NCI-H774 (cell line): ENCODE measurements around the gene PARD6G.

Source experiments
- DNase-seq: peaks from one replicate; lab custom pipeline; 2025; lab: John Stamatoyannopoulos, UW

The PARD6G gene

DNA sequence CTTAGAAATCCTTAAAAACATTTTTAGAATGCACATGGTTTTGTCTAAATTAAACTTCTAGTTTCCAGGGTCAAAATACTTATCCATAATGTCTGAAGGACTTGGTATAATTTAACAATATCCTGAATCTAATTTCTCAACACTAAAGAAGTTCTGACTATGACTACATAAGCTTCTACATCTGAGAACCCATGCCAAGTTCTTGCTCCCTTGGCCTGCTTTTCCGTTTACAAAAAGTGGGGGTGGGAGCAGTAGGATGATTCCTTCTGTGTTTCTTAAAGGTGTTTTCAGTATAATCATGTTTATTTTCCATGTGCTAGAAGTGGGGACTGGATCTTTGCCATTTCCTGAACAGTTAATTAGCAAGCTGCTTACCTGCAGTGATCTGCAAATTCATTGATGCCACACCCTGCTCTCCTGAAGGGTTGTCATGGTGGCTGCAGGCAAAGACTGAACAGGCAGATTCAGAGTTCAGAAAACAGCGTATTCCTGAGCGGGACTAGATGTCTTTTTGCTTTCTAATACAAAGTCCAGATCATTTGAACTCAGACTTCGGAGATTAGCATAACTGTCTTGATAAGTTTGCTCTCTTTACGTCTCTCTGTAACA lies 102.0 kb downstream of the PARD6G start:
- no peak for DNase-seq

DNA sequence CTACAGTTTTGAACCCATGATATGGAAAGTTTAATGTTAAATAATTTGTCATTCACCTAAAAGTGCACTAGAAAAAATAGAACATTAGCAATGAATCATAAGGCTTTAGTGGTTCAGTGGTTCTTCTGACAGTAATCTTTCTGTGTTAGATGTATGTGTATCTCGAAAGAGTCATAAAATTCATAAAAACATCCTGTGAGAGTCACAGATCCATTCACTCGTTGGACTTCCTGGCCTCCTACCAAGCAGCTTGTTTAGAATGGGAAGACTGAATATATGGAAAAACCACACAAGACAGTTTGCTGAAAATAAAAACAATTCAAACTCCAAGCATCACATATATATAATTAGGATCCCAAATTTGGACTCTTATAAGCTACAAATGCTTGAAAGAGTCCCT lies 103.4 kb downstream of the PARD6G start:
- DNase-seq = no peak

DNA sequence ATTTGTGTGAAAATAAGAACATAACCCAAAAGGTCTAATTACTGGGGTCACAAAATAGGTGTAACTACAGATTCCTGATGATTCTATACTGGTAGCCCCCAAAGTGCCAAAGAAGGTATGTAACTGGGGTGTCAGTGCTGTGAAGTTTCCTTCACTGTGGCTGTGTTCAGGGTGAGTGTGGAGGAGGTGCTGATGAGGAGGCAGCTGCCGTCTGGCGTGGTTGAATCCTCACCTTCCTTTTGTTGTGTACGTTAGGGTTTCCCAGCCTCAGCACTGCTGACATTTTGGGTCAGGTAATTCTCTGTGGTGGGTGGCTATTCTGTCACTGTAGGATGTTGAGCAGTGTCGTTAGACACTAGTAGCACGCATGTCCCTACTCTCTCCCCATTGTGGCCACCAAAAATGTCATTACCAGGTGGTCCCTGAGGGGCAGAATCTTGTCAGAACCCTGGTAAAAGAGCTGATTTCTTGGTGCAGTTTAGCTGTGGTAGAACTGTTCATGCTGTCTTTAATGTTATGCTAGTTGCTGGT lies 106.8 kb downstream of the PARD6G start:
- no peak for DNase-seq

DNA sequence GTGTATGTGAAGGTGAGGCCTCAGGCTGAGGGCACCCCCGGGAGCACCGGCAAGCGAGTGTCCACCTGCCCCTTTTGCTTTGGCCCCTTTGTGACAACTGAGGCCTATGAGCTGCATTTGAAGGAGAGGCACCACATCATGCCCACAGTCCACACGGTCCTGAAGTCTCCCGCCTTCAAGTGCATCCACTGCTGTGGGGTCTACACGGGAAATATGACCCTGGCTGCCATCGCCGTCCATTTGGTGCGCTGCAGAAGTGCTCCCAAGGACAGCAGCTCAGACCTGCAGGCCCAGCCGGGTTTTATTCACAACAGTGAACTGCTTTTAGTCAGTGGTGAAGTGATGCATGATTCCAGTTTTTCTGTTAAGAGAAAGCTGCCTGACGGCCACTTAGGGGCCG lies 109.3 kb downstream of the PARD6G start:
- no peak for DNase-seq

DNA sequence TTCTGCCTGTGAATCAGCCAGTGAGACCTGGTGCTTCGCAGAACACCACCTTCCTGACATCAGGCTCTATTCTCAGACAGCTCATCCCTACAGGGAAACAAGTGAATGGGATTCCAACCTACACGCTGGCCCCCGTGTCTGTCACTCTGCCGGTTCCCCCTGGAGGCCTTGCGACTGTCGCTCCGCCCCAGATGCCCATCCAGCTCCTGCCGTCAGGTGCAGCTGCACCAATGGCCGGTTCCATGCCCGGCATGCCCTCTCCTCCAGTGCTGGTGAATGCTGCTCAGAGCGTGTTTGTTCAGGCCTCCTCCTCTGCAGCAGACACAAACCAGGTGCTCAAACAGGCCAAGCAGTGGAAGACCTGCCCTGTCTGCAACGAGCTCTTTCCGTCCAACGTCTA lies 110.2 kb downstream of the PARD6G start:
- DNase-seq = no peak

DNA sequence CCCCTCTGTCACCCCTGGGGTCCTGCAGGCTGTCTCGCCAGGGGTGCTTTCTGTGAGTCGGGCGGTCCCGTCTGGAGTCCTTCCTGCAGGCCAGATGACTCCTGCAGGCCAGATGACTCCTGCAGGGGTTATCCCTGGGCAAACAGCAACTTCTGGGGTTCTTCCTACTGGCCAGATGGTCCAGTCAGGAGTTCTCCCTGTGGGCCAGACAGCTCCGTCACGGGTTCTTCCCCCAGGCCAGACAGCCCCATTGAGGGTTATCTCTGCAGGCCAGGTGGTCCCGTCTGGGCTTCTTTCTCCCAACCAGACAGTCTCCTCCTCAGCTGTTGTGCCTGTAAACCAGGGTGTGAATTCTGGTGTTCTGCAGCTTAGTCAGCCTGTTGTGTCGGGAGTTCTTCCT lies 110.6 kb downstream of the PARD6G start:
- DNase-seq = no peak

DNA sequence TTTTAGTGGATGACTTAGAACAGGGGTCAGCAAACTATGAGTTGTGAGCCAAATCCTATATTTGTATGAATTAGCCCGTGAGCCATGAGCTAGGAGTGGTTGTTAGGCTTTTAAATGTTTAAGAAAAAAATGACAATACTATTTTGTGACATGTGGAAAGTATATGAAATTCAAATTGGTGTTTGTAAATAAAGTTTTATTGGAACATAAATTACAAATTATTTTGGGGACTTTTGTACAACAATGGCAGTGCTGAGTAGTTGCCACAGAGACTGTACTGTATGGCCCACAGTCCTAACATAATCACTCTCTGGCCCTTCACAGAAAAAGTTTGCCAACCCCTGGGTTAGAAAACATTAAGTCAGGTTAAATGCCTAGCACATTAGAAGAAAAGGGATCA lies 112.2 kb downstream of the PARD6G start:
- DNase-seq = no peak

DNA sequence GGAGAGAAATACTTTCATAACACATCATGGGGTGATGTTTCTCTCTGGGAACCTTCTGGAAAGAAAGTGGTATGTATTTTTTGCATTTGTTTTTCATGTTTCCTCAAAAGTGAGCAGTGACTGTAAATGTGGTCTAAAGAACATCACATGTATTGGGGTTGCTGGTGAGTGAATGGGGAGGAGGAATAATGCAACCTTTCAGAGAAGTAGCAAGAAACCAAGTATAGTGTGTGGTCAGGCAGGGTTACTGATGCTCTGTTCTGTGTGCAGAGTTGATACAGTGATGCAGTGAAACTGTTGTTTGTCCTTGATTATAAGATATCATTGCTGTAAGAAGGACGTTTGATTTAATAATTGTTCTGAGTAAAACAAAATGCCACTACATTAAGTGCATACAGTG lies 114.2 kb downstream of the PARD6G start:
- DNase-seq = no peak

DNA sequence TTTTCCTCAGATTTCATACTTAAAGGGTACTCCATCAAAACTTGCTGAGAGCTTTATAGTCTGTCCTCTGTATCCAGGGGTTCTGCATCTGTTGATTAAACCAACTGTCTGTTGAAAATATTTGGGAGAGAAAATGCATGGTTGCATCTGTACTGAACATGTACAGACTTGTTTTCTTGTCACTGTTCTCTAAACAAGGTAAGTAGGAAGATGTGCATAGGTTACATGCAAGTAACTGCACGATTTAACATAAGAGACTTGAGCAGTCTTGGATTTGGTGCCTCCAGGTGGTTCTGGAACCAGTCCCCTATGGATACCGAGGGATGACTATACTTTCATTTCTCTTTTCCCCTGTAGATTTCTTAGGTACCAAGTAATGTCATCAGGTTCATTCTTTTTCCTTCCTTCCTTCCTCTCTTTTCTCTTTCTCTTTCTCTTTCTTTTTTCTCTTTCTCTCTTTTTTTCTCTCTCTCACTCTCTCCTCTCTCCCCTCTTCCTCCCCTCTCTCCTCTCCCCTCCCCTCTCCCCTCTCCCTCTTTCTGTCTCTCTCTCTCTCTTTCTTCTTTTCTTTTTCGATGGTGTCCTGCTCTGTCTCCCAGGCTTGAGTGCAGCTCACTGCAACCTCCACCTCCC lies 115.0 kb downstream of the PARD6G start:
- no peak for DNase-seq

DNA sequence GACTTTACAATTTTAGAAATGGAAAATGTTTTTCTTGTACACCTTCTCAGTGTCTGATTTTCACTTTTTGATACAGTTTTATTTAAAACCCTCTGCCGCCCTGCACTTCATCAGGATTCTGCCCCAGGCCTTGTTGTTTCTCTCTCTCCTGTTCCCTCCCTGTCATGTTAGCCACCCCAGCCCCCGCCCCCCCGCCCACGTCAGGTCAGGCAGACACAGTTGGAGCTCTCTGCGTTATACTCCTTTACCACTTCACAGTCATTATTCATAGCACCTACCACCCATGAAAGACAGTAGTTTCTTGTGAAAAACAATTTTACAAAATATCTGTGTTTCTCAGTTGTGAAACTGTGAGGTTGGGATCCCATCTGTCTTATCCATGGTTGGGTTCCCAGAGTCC lies 116.8 kb downstream of the PARD6G start:
- DNase-seq = no peak

DNA sequence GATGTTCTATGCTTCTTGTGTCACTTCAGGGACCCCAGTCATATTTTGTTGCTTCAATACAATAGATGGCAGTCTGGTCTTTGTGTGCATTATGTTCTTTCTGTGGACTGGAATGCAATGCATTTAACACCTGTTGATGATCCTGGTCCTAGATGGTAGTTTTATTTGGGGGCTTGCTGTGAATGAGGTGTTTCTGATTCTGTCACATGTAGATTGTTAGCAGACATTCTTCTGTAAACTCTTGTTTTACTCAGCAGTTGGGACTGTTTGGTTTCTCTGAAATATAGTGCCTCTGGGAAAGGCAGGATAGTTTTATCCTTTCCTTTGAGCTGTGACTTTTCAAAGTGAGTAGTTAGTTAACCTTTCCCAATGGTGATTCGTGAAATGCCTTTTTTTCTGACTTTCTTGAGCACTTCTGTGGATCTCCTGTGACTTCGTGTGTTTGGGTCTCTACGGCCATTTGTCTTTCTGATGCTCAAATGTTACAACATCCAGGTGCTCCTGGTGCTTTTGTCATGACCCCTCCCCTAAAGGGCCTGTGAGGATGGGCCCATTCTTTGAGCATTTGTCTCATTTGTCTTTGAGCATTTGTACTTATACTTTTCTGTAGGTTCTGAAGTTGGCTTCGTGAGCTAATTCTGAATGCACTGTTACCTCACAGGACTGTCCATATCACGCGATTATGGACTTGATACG lies 117.5 kb downstream of the PARD6G start:
- no peak for DNase-seq

DNA sequence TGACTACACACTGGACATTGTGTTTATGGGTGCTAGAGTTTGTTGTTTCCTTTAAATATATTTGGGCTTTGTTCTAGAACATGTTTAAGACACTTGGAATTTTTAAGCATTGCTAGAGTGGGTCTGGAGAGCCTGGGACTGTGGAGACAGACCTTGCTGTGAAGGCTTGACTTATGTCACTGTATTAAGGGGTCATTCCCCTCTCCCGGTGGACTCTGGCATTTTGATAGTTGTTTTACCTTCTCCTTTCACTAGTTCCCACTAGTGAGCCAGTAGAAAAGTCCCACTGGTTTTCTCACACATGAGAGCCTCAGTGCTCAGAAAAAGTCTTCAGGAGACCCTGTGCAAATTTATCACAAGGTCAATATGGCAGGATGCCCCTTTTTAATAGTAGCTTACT lies 119.7 kb downstream of the PARD6G start:
- DNase-seq = no peak

DNA sequence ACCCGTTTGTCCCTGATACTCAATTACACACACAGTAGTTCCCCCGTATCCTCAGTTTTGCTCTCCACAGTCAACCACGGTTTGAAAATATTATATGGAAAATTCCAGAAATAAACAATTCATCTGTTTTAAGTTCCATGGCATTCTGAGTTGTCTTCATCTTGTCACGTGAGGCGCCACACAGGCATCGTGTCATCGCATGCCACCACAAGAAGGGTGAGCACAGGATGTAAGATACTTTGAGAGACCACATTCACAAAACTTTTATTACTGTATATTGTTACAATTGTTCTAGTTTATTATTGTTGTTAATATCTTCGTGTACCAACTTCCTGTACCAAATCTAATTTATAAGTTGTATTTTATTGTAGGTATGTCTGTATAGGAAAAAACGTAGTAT lies 120.5 kb downstream of the PARD6G start:
- no peak for DNase-seq

DNA sequence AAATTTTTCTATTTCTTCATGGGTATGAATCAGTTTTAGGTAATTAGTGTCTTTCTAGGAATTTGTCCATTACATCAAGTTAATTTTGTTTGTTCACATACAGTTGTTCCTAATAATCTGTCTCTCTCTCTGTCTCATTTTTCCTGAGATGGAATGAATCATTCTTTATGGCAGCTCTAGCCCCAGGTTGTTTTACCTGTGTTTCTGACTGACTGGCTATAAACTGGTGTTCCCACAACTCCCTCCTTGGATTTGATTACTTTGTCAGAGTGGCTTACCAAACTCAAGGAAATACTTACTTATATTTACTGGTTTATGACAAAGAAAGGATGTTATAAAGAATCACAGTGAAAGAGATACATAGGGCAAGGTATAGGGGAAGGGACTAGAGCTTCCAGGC lies 123.2 kb downstream of the PARD6G start:
- no peak for DNase-seq

DNA sequence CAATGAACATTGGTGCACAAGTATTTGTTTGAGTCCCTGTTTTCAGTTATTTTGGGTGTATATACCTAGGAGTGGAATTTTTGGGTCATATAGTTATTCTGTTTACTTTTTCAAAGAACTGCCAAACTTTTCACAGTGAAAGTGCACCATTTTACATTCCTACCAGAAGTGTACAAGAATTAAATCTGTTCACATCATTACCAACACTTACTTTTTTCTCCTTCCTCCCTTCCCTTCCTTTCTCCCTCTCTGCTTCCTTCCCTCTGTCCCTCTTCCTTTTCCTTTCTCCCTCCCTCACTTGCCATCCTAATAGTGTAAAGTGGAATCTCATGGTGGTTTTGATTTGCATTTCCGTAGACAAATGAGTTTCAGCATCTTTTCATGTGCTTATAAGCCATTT lies 126.4 kb downstream of the PARD6G start:
- DNase-seq = no peak

DNA sequence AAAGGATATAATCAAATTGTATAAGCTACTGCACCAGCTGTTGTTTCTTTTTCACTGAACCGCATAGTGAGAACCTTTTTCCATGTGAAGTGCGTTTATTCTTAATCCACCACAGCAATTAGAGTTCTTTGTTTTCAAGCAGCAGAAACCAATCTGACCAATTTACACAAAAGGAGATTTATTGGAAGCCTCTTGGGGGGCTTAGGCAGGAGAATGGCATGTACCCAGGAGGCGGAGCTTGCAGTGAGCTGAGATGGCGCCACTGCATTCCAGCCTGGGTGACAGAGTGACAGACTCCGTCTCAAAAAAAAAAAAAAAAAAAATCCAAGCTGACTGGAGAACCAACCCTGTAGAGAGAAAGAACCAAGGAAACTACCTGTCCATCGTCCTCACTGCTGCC lies 128.2 kb downstream of the PARD6G start:
- DNase-seq = no peak

DNA sequence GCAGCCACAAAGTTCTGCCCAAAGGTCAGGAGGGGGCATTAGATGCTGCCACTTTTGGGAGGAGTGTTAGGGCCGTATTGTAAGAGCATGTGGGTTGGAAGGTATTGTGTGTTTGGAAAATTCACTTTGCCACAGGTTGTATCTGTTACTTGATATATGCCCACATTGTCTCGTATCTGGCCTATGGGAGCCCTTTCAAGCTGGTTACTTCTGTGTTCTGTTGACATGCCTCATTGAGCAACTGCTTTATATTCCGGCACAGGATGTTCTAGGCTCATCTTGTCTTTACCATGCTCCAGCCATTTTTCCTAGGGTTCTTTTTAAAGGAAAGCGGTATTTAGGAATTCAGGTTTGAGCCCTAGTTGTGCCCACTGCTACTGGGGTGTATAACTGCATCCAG lies 132.3 kb downstream of the PARD6G start:
- DNase-seq = no peak

DNA sequence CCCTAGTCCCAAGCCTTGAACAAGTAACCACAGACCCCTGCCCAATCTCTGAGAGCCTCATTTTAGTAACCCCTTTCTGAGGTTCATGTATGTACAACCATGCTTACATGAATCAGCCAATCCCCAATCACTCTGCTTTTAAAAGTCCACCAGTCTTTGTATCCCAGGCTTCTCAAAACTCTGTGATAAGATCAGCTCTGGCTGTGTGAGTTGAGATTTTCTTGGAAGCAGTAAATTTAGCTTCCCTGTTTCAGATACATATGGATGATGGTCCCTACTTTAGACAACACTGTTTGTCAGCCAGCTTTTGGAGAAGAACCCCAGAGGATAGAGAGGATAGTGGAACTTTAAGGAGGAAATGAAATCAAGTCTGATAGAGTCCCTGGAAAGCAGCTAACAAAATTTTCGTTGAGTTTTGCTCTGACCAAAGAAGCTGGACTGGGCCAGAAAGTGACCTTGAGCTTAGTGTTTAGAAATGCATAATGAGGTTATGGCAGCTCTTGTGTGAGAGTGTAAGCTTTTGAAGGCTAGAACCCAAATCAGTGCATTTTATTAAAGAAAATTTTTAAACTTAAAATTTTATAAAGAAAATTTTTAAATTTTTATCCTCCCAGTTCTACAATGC lies 134.6 kb downstream of the PARD6G start:
- no peak for DNase-seq

DNA sequence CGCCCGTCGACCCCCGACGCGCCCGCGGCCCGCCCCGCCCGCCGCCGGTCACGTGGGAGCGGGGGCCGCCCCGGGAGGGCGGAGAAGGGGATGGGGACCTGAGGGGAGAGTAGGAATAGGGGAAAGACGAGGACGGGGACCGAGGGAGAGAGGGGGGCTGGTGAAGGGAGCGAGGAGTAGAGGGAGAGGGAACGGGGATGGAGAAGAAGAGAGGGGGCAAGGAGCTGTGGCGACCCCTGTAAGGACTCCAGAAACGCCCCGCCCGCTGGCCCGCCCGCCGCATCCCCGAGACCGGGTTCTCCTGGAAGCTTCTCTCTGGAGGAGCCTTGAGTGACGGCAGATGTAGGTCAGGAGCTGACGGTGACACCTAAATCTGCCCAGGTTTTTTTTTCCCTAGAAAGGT lies 137.6 kb downstream of the PARD6G start:
- peak; percentile 34 for DNase-seq

DNA sequence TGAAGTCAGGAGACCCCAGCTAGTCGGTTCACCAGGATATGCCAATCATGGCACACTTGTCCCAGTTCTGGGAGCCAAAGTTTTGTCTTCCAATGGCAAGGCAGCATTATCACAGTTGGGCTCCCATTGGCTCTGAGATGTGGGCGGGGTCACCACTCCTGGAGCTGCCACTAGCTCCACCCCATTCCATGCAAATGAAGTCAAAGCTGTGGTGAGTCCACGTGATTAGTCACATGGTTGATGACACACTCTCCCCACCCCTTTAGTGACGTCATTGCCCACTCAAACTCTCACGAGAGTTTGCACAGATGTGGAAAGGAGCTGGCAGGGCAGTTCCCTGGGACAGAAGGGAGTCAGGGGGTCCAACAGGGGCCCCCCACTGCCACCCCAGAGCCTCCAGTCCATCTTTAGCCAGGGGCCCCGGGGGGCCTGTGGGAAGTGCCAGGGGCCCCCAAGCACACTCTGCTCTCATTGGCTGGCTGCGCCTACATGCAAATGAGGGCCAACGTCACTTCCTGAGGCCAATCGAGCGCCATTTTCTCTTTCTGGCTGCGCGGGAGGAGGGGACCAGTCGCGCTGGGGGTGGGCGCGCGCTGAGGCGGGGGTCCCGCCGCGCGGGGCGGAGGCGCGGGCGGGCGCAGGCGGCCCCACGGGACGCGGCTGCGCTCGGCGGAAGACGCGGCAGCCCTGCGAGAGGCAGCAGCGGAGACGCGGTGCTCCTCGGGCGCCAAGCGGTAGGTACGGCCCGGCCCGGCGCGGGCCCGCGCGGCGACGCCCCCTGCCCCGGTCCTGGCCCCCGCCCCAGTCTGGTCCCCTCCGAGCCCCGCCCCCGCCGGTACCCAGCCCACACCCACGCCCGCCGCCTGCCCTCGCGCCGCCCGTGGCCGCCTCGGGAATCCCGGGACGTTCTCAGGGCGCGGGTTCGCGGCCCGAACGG lies 138.3 kb downstream of the PARD6G start, which contains the start of gene ADNP2:
Gene ADNP2 (plus strand): TSS at position 524 of the 937 bp plus-strand sequence. CDS start 8,281 bp downstream, outside the sequence.
- DNase-seq = peak; percentile 80

DNA sequence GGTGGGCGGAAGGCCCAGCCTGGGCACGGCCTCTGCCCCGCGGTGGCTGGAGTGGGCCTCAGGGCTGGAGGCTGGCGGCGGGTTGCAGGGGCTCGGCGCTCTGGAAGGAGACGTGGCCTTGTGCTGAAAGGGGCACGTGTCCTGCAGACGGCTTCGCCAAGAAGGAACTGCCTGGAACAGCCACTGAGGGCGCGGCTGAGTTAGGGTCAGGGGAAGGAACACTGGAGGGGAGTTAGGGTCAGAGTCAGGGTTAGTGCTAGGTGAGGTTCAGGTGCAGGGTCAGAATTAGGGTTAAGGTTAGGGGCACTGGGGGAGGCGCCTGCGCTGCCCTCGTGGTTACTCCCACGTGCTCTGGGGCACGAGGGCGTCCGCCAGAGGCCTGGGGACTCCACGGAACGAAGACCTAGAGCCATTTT lies 139.2 kb downstream of the PARD6G start:
- DNase-seq = no peak

DNA sequence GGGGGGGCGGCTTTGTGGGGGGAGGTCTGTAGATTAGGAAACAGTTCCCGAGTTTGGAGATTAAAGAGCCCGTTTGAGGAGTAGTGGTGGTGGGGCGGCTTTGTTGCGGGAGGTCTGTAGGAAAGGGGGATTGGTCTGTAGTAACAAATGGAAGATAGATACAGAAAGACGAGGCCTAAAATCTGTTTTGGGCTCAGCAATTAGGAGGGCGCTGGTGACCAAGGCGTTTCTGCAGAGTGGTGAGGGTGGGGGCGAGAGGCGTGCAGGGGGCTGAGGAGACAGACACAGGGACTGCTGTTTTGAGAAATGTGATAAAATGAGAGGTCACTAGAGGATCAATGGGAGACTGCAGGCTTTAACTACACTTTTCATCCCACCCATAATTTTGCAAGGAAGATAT lies 139.9 kb downstream of the PARD6G start:
- no peak for DNase-seq
